Erythroblast (primary cell): Measurements from ENCODE around the gene FANCC.

Experiments used
- GATA1 ChIP-seq: IDR thresholded peaks from 2 replicates; pipeline ENCODE4 v1.6.1; 2011; ENCODE audit warnings: low read depth, mild to moderate bottlenecking, control low read depth, low read length, moderate library complexity
- POLR2A ChIP-seq: IDR thresholded peaks from 2 replicates; pipeline ENCODE4 v1.6.1; 2011; ENCODE audit warnings: mild to moderate bottlenecking, low read length

DNA sequence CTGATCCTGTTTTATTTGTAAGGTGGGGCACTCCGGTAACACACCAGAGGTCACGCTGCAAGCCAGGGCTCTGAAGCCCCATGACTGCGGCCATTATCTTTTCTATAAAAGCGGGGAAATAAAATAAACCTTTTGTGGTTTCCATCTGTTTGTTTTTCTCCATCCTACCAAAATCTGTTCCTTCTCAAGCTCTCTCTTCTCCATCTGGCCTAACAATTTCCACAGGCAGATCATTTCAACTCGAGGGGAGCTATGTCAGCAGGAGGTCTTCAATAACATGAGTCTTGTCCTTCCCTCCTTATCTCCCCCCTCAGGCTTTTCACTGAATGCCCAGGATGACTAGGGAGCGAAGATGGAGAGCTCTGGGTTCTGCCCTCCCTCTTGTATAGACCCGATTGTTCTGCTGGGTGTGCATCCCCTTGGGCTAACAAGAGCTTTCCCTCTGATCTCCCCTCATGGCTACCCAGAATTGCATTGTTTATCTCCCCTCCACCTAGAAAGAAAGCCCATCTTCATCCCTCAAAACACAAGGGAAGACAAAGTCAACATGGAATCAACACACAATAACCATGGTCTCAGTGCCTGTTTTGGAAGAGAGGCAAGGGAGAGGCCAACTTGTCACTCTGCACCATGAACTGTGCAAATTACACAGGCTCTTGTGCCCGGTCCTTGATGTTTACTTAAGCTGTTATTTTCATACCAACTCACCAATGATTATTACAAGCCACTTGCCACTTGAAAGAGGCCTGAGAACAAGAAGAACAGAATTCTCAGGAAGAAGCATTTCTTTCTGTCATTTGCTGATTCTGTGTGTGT is 187.8 kb downstream of the FANCC start:
- TF ChIP-seq POLR2A: no peak
- TF ChIP-seq GATA1: no peak
